Ureter (tissue), 1 donor: ENCODE data around the gene MAP2K4. TPM values are rescaled to one million over a fixed set of nuclear protein-coding genes. Genes with fewer than 3 reads are reported as not detected.
"Not testable (repeated sequence)": the region's sequence is repeated elsewhere in the genome, so short reads cannot be mapped to it uniquely, and the experiment has no call there.

ENCODE experiments used
- DNase-seq: peaks from one replicate; pipeline ENCODE4 v3.0.0-alpha.2; 2020; ENCODE audit warnings: low spot score
- total RNA-seq: library from RNA; stranded (reverse); gene quantifications from one replicate; pipeline ENCODE4 v1.2.4, GENCODE V29; 2023
- donor health status: DM: yes; HTN: yes; CAD: no.

The MAP2K4 gene
- total RNA-seq, 1 donor from 2014 or later: 51.0 TPM

- DNase-seq: no peak
These were observed 120.0 kb downstream of the MAP2K4 start for GRCh38 chr17:12140685-12141084.

GRCh38 chr17:12162187-12162586 lies 141.5 kb downstream of the MAP2K4 start:
- not testable (repeated sequence) for DNase-seq

GRCh38 chr17:12164085-12164484 lies 143.4 kb downstream of the MAP2K4 start:
- no peak for DNase-seq

GRCh38 chr17:12178644-12179330 lies 158.1 kb downstream of the MAP2K4 start:
- no peak for DNase-seq

GRCh38 chr17:12180644-12181261 lies 160.1 kb downstream of the MAP2K4 start:
- peak; percentile 48 for DNase-seq

- DNase-seq: no peak
These were observed 167.0 kb downstream of the MAP2K4 start for GRCh38 chr17:12187658-12188057.

- DNase-seq: no peak
These were observed 172.6 kb downstream of the MAP2K4 start for GRCh38 chr17:12193144-12193735.

Other genes starting within 250 kb of the MAP2K4 start
- gene ZNF18, start 23.4 kb upstream of the MAP2K4 start, total RNA-seq: 10.4 TPM